ENCODE data around the gene DAB2IP.

DAB2IP gene

GRCh38 chr9:121833061-121833460, 181.6 kb downstream of the DAB2IP start:
- H3K4me2 ChIP-seq (ENCODE audit: low read length): no peak overlapping the region
- no peak overlapping the region for H2AFZ ChIP-seq (ENCODE audit: low read length)
- peaks cover 11% of the 10 kb centered on the region for H3K4me1 ChIP-seq (ENCODE audit: insufficient read depth, low read length, severe bottlenecking)
- H3K36me3 ChIP-seq (ENCODE audit: insufficient read depth, low read length): no peaks in the 10 kb centered on the region
- H3K4me3 ChIP-seq (ENCODE audit: low read depth, low read length, poor library complexity, severe bottlenecking): no peak overlapping the region
- no peak for TF ChIP-seq EZH2 (IDR thresholded peaks at IDR 0.05; ENCODE audit: borderline replicate concordance, low read length)
- no peak for TF ChIP-seq CTCF (IDR thresholded peaks at IDR 0.05; ENCODE audit: low read length)
- no peaks in the 10 kb centered on the region for H3K79me2 ChIP-seq (ENCODE audit: insufficient read depth, low read length)
- H3K9ac ChIP-seq (ENCODE audit: low read length): no peak overlapping the region
- no peak overlapping the region for H3K27ac ChIP-seq (ENCODE audit: low read depth, low read length, poor library complexity, severe bottlenecking)
- no peaks in the 10 kb centered on the region for H3K9me2 ChIP-seq (ENCODE audit: low read depth, low read length)
- no peaks in the 10 kb centered on the region for H3K9me3 ChIP-seq (ENCODE audit: low read length)
- no peaks in the 10 kb centered on the region for H3F3A ChIP-seq (ENCODE audit: insufficient read depth, low read length)
- no peaks in the 10 kb centered on the region for H4K20me1 ChIP-seq (ENCODE audit: insufficient read depth, low read length)
- H3K27me3 ChIP-seq (ENCODE audit: insufficient read depth, low read length): no peaks in the 10 kb centered on the region

Measured in OCI-LY1 (cell line).